NCI-H226 (cell line): ENCODE measurements around the gene C9.
"Not testable (repeated sequence)": the region's sequence is repeated elsewhere in the genome, so short reads cannot be mapped to it uniquely, and the experiment has no call there.

Source experiments
- DNase-seq: peaks from one replicate; pipeline ENCODE4 v3.0.0-alpha.2; 2015

Gene C9

GRCh38 chr5:39256477-39257235, 107.6 kb downstream of the C9 start:
- DNase-seq = peak; percentile 78

- no peak for DNase-seq
These were observed 108.9 kb downstream of the C9 start for GRCh38 chr5:39255406-39255805.

- DNase-seq = no peak
These were observed 109.6 kb downstream of the C9 start for GRCh38 chr5:39254671-39255070.

DNA sequence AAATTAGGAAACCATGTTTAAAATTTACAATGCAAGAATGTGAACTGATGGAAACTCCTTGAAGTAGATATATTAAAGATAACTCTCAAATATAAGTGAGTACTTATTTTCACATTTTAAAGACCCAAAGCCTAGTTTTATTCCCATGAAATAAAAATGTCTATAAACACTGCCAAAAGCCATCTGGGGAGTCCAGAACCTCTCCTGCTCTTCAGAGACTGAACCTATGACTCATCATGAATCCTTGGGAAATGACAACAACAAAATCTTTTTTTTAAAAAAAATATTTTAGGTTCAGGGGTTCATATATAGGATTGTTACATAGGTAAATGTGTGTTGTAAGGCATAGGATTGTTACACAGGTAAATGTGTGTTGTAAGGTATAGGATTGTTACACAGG, 111.1 kb downstream of the C9 start:
- DNase-seq = no peak

GRCh38 chr5:39249564-39250274, 114.6 kb downstream of the C9 start:
- no peak for DNase-seq

DNA sequence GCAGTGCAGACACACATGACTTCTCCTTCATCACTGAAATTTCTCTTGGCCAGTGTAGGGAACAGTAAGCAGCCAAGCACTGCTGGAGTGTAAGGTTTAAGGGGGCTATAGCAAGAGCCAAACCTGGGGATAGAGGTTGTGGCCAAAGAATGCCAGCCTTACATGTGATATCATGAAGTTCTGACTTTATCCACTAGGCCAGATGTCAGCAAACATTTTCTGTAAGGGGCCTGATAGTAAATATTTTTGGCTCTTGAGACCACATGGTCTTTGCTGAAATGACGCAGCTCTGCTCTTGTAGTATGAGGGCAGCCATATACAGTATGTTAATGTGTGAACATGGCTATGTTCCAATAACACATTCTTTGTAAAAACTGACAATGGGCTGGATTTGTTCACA, 115.2 kb downstream of the C9 start:
- no peak for DNase-seq

DNA sequence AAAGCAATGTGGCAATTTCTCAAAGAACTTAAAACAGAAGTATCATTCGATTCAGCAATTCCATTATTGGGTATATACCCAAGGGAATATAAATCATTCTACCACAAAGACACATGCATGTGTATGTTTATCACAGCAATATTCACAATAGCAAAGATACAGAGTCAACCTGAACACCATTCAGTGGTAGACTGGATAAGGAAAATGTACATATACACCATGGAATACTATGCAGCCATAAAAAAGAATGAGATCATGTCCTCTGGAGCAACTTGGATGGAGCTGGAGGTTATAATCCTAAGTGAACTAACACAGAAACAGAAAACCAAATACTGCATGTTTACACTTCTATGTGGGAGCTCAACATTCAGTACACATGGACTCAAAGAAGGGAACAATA, 123.5 kb downstream of the C9 start:
- DNase-seq = no peak

- no peak for DNase-seq
These were observed 125.8 kb downstream of the C9 start for GRCh38 chr5:39238366-39239105.

DNA sequence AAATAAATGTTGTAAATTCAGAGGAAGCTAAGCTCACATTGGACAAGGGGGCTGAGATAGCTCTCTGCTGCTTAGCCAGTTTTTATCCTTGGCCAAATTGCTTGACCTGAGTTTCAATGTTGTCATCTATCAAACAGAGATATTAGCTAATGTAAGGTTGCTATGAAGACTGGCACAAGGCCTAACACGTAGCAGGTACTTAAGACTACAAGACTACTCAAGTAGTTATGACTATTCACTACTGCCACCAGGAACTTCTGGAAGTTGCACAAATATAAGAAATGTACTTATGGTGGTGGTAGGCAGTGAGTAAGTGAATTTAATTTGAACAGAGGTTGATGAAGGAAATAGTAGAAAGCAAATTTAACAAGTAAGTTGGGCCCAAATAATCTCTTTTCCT, 127.6 kb downstream of the C9 start:
- DNase-seq = no peak

- no peak for DNase-seq
These were observed 128.6 kb downstream of the C9 start for GRCh38 chr5:39235648-39236047.

DNA sequence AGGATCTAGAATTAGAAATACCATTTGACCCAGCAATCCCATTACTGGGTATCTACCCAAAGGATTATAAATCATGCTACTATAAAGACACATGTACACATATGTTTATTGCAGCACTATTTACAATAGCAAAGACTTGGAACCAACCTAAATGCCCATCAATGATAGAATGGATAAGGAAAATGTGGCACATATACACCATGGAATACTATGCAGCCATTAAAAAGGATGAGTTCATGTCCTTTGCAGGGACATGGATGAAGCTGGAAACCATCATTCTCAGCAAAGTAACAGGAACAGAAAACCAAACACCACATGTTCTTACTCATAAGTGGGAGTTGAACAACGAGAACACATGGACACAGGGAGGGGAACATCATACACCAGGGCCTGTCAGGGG, 129.8 kb downstream of the C9 start:
- DNase-seq = not testable (repeated sequence)
